WTC11 (cell line): ENCODE results near the gene TSC22D2. TPM values are rescaled to one million over a fixed set of nuclear protein-coding genes. Genes with fewer than 3 reads are reported as not detected.

Source experiments
- ATAC-seq: fragments of 200-7000 bp; cut with Tn5 transposase; 2 replicates; pipeline ENCODE4 v1.10.0; 2021; ENCODE audit warnings: mild to moderate bottlenecking, moderate library complexity
- CTCF ChIA-PET: fragments of 300-600 bp; sonication (Branson Sonifier 250); formaldehyde crosslinking; loops from one replicate; lab custom pipeline; 2021; ENCODE audit warnings: antibody characterized with exemption; lab: Charles Lee
- POLR2A ChIA-PET: fragments of 350-600 bp; sonication (Branson Sonifier 250); formaldehyde crosslinking; loops from one replicate; lab custom pipeline; 2021; ENCODE audit warnings: antibody characterized with exemption; lab: Charles Lee
- DNase-seq: peaks from one replicate; pipeline ENCODE4 v3.0.0; 2021; ENCODE audit warnings: low spot score
- H3K27ac Mint-ChIP-seq: 2 replicates; pipeline ENCODE4 v1.8.0; 2021; ENCODE audit warnings: mixed read lengths
- H3K27me3 Mint-ChIP-seq: 2 replicates; pipeline ENCODE4 v1.8.0; 2021; ENCODE audit warnings: low read depth, mild to moderate bottlenecking, moderate library complexity, mixed read lengths
- H3K36me3 Mint-ChIP-seq: 2 replicates; pipeline ENCODE4 v1.8.0; 2021; ENCODE audit warnings: mixed read lengths
- H3K4me1 Mint-ChIP-seq: 2 replicates; pipeline ENCODE4 v1.8.0; 2022; ENCODE audit warnings: mixed read lengths
- H3K4me3 Mint-ChIP-seq: 2 replicates; pipeline ENCODE4 v1.8.0; 2021; ENCODE audit warnings: mild to moderate bottlenecking, moderate library complexity, mixed read lengths
- H3K9me3 Mint-ChIP-seq: 2 replicates; pipeline ENCODE4 v1.8.0; 2021; ENCODE audit warnings: mixed read lengths
- CREM ChIP-seq: sonication (generic); formaldehyde crosslinking; IDR thresholded peaks from 2 replicates; pipeline ENCODE4 v1.8.1; 2022; ENCODE audit warnings: mild to moderate bottlenecking, missing genetic modification reagents, moderate library complexity
- E2F1 ChIP-seq: sonication (generic); formaldehyde crosslinking; IDR thresholded peaks from 2 replicates; pipeline ENCODE4 v1.8.0; 2022; ENCODE audit warnings: mild to moderate bottlenecking, missing genetic modification reagents
- E2F4 ChIP-seq: sonication (generic); formaldehyde crosslinking; IDR thresholded peaks from 2 replicates; pipeline ENCODE4 v1.8.1; 2022; ENCODE audit warnings: low read depth, mild to moderate bottlenecking, moderate library complexity, missing genetic modification reagents, borderline replicate concordance
- EMX1 ChIP-seq: fragments of 250-450 bp; sonication (Bioruptor Pico); IDR thresholded peaks from 2 replicates; pipeline ENCODE4 v1.8.0; 2021; ENCODE audit warnings: mild to moderate bottlenecking
- ERG ChIP-seq: fragments of 250-450 bp; sonication (Bioruptor Pico); IDR thresholded peaks from 2 replicates; pipeline ENCODE4 v1.8.0; 2021; ENCODE audit warnings: mild to moderate bottlenecking
- ETV6 ChIP-seq: sonication (generic); formaldehyde crosslinking; IDR thresholded peaks from 2 replicates; pipeline ENCODE4 v1.8.1; 2022; ENCODE audit warnings: mild to moderate bottlenecking, missing genetic modification reagents
- FOXP1 ChIP-seq: sonication (generic); formaldehyde crosslinking; IDR thresholded peaks from 2 replicates; pipeline ENCODE4 v1.8.0; 2022; ENCODE audit warnings: missing genetic modification reagents, mild to moderate bottlenecking, moderate library complexity, borderline replicate concordance
- STAT6 ChIP-seq: sonication (generic); formaldehyde crosslinking; conservative IDR thresholded peaks from 2 replicates; pipeline ENCODE4 v1.8.1; 2023; ENCODE audit warnings: mild to moderate bottlenecking, low read depth, missing genetic modification reagents, moderate library complexity
- ZMAT4 ChIP-seq: fragments of 250-450 bp; sonication (Bioruptor Pico); IDR thresholded peaks from 2 replicates; pipeline ENCODE4 v1.9.0; 2021; ENCODE audit warnings: mild to moderate bottlenecking
- ZNF281 ChIP-seq: sonication (generic); formaldehyde crosslinking; IDR thresholded peaks from 2 replicates; pipeline ENCODE4 v1.8.0; 2023; ENCODE audit warnings: mild to moderate bottlenecking, missing genetic modification reagents
- total RNA-seq: library from RNA; stranded (reverse); gene quantifications from 3 replicates; pipeline ENCODE4 v1.2.3, GENCODE V29; 2021

Gene TSC22D2
- total RNA-seq, 1 experiment from 2014 or later, result 24.0 TPM

- no peak for ATAC-seq
- CTCF ChIA-PET, result interaction anchor here (0.7 to 4.0 kb wide), 21 partner anchors 10 to 557 kb away, joined by 3 to 68 read pairs (median 6); partner anchors contain the start of gene TSC22D2
Observed at GRCh38 chr3:150494411-150494977, 86.4 kb downstream of the TSC22D2 start.

GRCh38 chr3:150495149-150495548, 87.1 kb downstream of the TSC22D2 start:
- ChIA-PET POLR2A (interaction anchor here (1.4 kb wide), 1 partner anchor 86 kb away, joined by 7 read pairs; no protein-coding TSS in a partner anchor), CTCF (interaction anchor here (0.6 to 4.0 kb wide), 35 partner anchors 9 to 311 kb away, joined by 3 to 68 read pairs (median 5); partner anchors contain the start of genes SELENOT and TSC22D2)
- ATAC-seq, result no peak
- no peak overlapping the region for H3K27ac Mint-ChIP-seq
- DNase-seq, result no peak
- peaks cover 11% of the 10 kb centered on the region for H3K4me1 Mint-ChIP-seq
- H3K4me3 Mint-ChIP-seq, result no peak overlapping the region
- TF ChIP-seq ZNF281 (CRISPR knock-in tag) (no peak), ERG (CRISPR knock-in tag) (no peak), ETV6 (CRISPR knock-in tag) (no peak), EMX1 (CRISPR knock-in tag) (no peak), E2F1 (CRISPR knock-in tag) (no peak)
- peaks cover 10% of the 10 kb centered on the region for H3K9me3 Mint-ChIP-seq
- H3K36me3 Mint-ChIP-seq, result peaks cover 7% of the 10 kb centered on the region; the same call in 1 of the 2 replicates
- H3K27me3 Mint-ChIP-seq, result no peaks in the 10 kb centered on the region

More at GRCh38 chr3:150494411-150494977, 86.4 kb downstream of the TSC22D2 start:
- no peak for TF ChIP-seq FOXP1 (CRISPR knock-in tag)
- no peak for TF ChIP-seq E2F4 (CRISPR knock-in tag)
- no peak for TF ChIP-seq ZMAT4 (CRISPR knock-in tag)
- TF ChIP-seq CREM (CRISPR knock-in tag), result no peak
- no peak for TF ChIP-seq STAT6 (CRISPR knock-in tag)
- H3K27ac Mint-ChIP-seq, result no peak overlapping the region
- POLR2A ChIA-PET, result interaction anchor here (1.4 kb wide), 1 partner anchor 85 kb away, joined by 7 read pairs; no protein-coding TSS in a partner anchor
- H3K36me3 Mint-ChIP-seq, result 0 out of 2 replicates have a peak, but pooled peaks cover 4% of the 10 kb centered on the region
- H3K4me1 Mint-ChIP-seq, result peaks cover 11% of the 10 kb centered on the region
- peaks cover 4% of the 10 kb centered on the region for H3K9me3 Mint-ChIP-seq
- DNase-seq, result no peak
- no peak overlapping the region for H3K4me3 Mint-ChIP-seq
- H3K27me3 Mint-ChIP-seq, result no peaks in the 10 kb centered on the region
